ENCODE results near the gene CIITA. TPM values are rescaled to one million over a fixed set of nuclear protein-coding genes. Genes with fewer than 3 reads are reported as not detected.

CIITA gene
- total RNA-seq, 1 donor from 2014 or later = 401 TPM

- peak overlapping the region; percentile 13 for H3K27ac Mint-ChIP-seq
- peaks cover 48% of the 10 kb centered on the region for H3K4me1 Mint-ChIP-seq
- peak overlapping the region; percentile 32 for H3K4me3 Mint-ChIP-seq
- no peaks in the 10 kb centered on the region for H3K9me3 Mint-ChIP-seq
- intact Hi-C loops (cut with micrococcal nuclease) = loop anchor here (2.0 kb wide), 2 partner anchors 13 to 15 kb away; no protein-coding TSS in a partner anchor
- DNase-seq (no peak), ATAC-seq (ENCODE audit: low read depth) (no peak)
- TF ChIP-seq CTCF (IDR thresholded peaks at IDR 0.05) = no peak
- POLR2A ChIA-PET = interaction anchor here (0.6 to 1.6 kb wide), 3 partner anchors 9 to 16 kb away, joined by 3 to 6 read pairs (median 4); no protein-coding TSS in a partner anchor
- H3K27me3 Mint-ChIP-seq = no peaks in the 10 kb centered on the region
- CTCF ChIA-PET = no interaction called here
- H3K36me3 Mint-ChIP-seq (ENCODE audit: low read depth) = peaks cover 18% of the 10 kb centered on the region
These were observed 24.7 kb upstream of the CIITA start for GRCh38 chr16:10852286-10852685.

- H3K27ac Mint-ChIP-seq = peak overlapping the region; percentile 13
These were observed 24.1 kb upstream of the CIITA start for GRCh38 chr16:10852948-10853347.

GRCh38 chr16:10856042-10856441 lies 21.0 kb upstream of the CIITA start:
- ChIA-PET CTCF (no interaction called here), POLR2A (interaction anchor here (0.7 to 1.1 kb wide), 3 partner anchors 15 to 904 kb away, joined by 3 to 4 read pairs (median 4); no protein-coding TSS in a partner anchor)
- Mint-ChIP-seq H3K4me3 (no peak overlapping the region), H3K27ac (no peak overlapping the region), H3K9me3 (no peaks in the 10 kb centered on the region), H3K27me3 (no peaks in the 10 kb centered on the region), H3K36me3 (ENCODE audit: low read depth) (peaks cover 45% of the 10 kb centered on the region), H3K4me1 (peaks cover 26% of the 10 kb centered on the region)
- DNase-seq (no peak), ATAC-seq (ENCODE audit: low read depth) (no peak)
- intact Hi-C loops (cut with micrococcal nuclease) = no loop called here
- TF ChIP-seq CTCF (IDR thresholded peaks at IDR 0.05) = no peak

More at GRCh38 chr16:10852948-10853347, 24.1 kb upstream of the CIITA start:
- ChIA-PET CTCF (no interaction called here), POLR2A (interaction anchor here (1.6 kb wide), 1 partner anchor 16 kb away, joined by 6 read pairs; no protein-coding TSS in a partner anchor)
- Mint-ChIP-seq H3K4me3 (peak overlapping the region; percentile 32), H3K9me3 (no peaks in the 10 kb centered on the region), H3K4me1 (peaks cover 44% of the 10 kb centered on the region), H3K27me3 (no peaks in the 10 kb centered on the region), H3K36me3 (ENCODE audit: low read depth) (peaks cover 19% of the 10 kb centered on the region)
- TF ChIP-seq CTCF (IDR thresholded peaks at IDR 0.05) = no peak
- DNase-seq = no peak
- ATAC-seq (ENCODE audit: low read depth) = no peak
- intact Hi-C loops (cut with micrococcal nuclease) = loop anchor here (2.0 kb wide), 2 partner anchors 14 kb away; no protein-coding TSS in a partner anchor

GRCh38 chr16:10858203-10858602 lies 18.8 kb upstream of the CIITA start:
- DNase-seq (no peak), ATAC-seq (ENCODE audit: low read depth) (no peak)
- no peak for TF ChIP-seq CTCF (IDR thresholded peaks at IDR 0.05)
- intact Hi-C loops (cut with micrococcal nuclease) = no loop called here
- H3K27ac Mint-ChIP-seq = peak overlapping the region; percentile 61
- ChIA-PET POLR2A (no interaction called here), CTCF (no interaction called here)
- H3K4me3 Mint-ChIP-seq = no peak overlapping the region
- no peaks in the 10 kb centered on the region for H3K27me3 Mint-ChIP-seq
- peaks cover 46% of the 10 kb centered on the region for H3K36me3 Mint-ChIP-seq (ENCODE audit: low read depth)
- H3K4me1 Mint-ChIP-seq = peaks cover 25% of the 10 kb centered on the region
- no peaks in the 10 kb centered on the region for H3K9me3 Mint-ChIP-seq

- ATAC-seq (ENCODE audit: low read depth) = no peak
- Mint-ChIP-seq H3K27me3 (no peaks in the 10 kb centered on the region), H3K27ac (no peak overlapping the region), H3K9me3 (peaks cover 2% of the 10 kb centered on the region), H3K4me1 (peaks cover 30% of the 10 kb centered on the region), H3K4me3 (no peak overlapping the region), H3K36me3 (ENCODE audit: low read depth) (peaks cover 46% of the 10 kb centered on the region)
- DNase-seq = no peak
- no peak for TF ChIP-seq CTCF (IDR thresholded peaks at IDR 0.05)
- CTCF ChIA-PET = no interaction called here
- intact Hi-C loops (cut with micrococcal nuclease) = no loop called here
- POLR2A ChIA-PET = no interaction called here
These were observed 18.0 kb upstream of the CIITA start for GRCh38 chr16:10859020-10859419.
